ENCODE data around the gene SIRPD.

SIRPD gene

DNA sequence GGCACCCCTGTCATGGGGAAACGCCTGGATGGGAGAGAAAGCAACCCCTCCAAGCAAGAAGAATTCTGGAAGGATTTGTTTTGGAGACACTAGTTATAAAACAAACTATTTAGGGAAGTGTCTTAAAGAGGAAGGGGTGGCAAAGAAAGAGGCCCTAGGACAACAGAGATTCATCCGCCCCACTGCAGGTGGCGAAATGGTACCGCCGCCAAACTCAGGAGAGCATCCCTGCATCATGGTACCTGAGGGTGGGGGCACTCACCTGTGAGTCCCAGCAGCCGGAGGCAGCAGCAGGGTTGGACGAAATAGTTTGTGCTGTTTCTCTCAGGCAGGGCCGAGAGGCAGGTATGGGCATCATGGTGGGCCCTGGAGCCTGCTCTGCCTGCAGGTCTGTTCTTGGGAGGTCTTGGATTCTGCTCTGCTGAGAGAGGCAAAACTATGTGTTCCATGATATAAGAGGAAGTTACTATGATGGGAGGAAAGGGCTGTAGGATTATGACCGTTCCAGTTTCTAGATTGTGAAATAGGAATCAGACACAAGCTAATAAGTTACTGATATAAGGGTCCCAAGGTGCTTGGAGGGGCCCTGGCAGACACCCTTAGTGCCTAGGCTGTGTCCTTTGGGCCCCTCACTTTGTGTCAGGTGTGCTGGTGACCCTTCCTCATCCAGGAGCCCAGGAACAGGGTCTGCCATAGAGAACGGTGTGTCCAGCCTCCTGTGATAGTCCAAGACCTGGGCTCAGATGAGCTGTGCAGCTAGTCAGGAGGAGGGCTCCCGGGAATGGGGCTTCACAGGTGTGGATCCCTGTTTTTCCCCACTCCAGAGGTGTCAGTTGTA, 20.4 kb downstream of the SIRPD start:
- Histone ChIP-seq H3K27me3 (replicated peaks) (no peaks in the 10 kb centered on the region), H3K27ac (no peak overlapping the region), H3K36me3 (replicated peaks) (no peaks in the 10 kb centered on the region), H3K4me3 (ENCODE audit: low read depth, low read length) (no peak overlapping the region)
- TF ChIP-seq, protein P1, sequence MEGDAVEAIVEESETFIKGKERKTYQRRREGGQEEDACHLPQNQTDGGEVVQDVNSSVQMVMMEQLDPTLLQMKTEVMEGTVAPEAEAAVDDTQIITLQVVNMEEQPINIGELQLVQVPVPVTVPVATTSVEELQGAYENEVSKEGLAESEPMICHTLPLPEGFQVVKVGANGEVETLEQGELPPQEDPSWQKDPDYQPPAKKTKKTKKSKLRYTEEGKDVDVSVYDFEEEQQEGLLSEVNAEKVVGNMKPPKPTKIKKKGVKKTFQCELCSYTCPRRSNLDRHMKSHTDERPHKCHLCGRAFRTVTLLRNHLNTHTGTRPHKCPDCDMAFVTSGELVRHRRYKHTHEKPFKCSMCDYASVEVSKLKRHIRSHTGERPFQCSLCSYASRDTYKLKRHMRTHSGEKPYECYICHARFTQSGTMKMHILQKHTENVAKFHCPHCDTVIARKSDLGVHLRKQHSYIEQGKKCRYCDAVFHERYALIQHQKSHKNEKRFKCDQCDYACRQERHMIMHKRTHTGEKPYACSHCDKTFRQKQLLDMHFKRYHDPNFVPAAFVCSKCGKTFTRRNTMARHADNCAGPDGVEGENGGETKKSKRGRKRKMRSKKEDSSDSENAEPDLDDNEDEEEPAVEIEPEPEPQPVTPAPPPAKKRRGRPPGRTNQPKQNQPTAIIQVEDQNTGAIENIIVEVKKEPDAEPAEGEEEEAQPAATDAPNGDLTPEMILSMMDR (IDR thresholded peaks at IDR 0.05; ENCODE audit: low read depth, low read length, missing control alignments): no peak
- no peak for DNase-seq
- in situ Hi-C loops (cut with HindIII; ENCODE audit: low pct_ligation_motif_present, low sequenced_read_pairs): no loop called here

DNA sequence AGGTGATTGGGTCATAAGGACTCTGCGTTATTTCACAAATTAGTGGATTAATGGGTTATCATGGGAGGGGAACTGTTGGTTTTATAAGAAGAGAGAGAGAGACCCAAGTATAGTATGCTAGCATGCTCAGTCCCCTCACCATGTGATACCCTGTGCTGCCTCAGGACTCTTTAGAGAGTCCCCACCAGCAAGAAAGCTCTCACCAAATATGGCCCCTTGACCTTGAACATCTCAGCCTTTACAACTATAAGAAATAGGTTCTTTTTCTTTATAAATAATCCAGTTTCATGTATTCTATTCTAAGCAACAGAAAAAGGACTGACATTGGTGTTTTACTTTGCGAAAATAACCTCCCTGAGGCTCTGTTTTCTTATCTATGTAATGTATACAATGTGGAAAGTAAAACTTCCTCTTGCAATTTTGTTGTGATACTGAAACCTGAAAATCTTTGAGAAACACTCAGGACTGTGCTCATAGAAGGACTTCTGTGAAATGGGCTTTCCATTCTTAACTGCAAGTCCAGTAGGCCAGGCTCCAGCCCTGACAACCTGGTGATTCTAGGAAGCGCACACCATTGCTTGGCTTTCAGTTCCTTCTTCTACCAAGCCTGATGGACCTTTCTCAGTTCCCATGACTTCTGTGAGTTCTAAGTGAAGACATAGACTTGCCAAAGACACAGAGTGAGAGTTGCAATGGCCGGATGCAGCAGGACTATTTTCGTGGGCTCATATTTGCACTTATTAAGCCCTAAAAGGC, 21.9 kb downstream of the SIRPD start:
- Histone ChIP-seq H3K4me3 (ENCODE audit: low read depth, low read length) (no peak overlapping the region), H3K36me3 (replicated peaks) (no peaks in the 10 kb centered on the region), H3K27ac (no peak overlapping the region), H3K27me3 (replicated peaks) (no peaks in the 10 kb centered on the region)
- in situ Hi-C loops (cut with HindIII; ENCODE audit: low pct_ligation_motif_present, low sequenced_read_pairs): no loop called here
- TF ChIP-seq, protein P1 (IDR thresholded peaks at IDR 0.05; ENCODE audit: low read depth, low read length, missing control alignments): no peak
- DNase-seq: no peak

DNA sequence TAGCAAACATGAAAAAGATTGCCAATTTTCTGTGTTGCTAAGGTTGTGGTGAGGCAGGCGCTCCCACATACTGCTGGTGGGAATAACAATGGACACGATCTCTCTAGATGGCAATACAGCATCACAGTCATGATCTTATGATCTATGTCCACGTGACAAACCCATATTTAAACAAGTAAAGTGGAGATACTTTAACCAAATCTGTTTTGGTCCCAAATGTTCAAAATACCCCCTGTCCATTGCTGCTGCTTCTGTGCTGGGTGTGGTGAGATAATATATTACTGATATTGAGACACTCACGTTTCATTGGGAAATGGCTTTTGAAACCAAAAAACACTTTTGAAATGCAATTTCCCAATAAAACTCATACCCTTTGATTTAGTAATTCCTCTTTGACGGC, 23.0 kb downstream of the SIRPD start:
- Histone ChIP-seq H3K4me3 (ENCODE audit: low read depth, low read length) (no peak overlapping the region), H3K27ac (no peak overlapping the region), H3K27me3 (replicated peaks) (no peaks in the 10 kb centered on the region), H3K36me3 (replicated peaks) (no peaks in the 10 kb centered on the region)
- DNase-seq: no peak
- TF ChIP-seq, protein P1 (IDR thresholded peaks at IDR 0.05; ENCODE audit: low read depth, low read length, missing control alignments): no peak
- in situ Hi-C loops (cut with HindIII; ENCODE audit: low pct_ligation_motif_present, low sequenced_read_pairs): no loop called here

DNA sequence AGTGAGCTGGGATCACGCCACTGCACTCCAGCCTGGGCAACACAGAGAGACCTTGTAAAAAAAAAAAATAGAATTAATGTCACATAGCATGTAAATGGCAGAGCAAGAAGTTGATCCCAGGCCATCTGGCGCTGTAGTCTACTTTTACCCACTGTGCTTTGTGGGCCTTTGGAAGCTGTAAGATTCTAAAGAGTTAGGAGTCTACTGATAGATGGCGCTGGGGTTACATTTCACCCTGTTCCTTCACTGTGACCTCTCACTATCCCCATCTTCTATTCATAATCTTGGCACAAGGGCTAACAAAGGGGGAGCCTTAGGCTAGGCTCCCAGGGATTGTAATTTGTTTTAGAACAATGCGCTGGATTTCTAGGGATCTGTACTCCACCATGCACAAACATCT, 24.4 kb downstream of the SIRPD start:
- in situ Hi-C loops (cut with HindIII; ENCODE audit: low pct_ligation_motif_present, low sequenced_read_pairs): no loop called here
- H3K4me3 ChIP-seq (ENCODE audit: low read depth, low read length): no peak overlapping the region
- no peaks in the 10 kb centered on the region for H3K36me3 ChIP-seq (replicated peaks)
- H3K27me3 ChIP-seq (replicated peaks): no peaks in the 10 kb centered on the region
- no peak for DNase-seq
- H3K27ac ChIP-seq: no peak overlapping the region
- TF ChIP-seq, protein P1 (IDR thresholded peaks at IDR 0.05; ENCODE audit: low read depth, low read length, missing control alignments): no peak

DNA sequence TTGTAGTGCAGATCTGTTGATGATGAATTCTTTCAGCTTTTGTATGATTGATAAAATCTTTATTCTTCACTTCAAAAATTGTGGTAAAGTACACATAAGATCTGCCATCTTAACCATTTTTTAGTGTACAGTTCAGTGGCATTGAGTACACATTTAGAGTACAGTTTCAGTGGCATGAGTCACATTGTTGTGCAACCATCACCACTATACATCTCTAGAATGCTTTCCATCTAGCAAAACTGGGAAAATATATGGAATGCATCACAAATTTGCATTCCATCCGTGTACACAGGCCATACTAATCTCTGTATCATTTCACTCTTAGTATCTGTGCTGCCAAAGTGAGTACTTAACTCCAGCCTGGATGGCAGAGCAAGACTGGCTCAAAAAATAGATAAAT, 28.7 kb downstream of the SIRPD start:
- no peaks in the 10 kb centered on the region for H3K36me3 ChIP-seq (replicated peaks)
- no peaks in the 10 kb centered on the region for H3K27me3 ChIP-seq (replicated peaks)
- no peak for DNase-seq
- TF ChIP-seq, protein P1 (IDR thresholded peaks at IDR 0.05; ENCODE audit: low read depth, low read length, missing control alignments): no peak
- H3K27ac ChIP-seq: no peak overlapping the region
- in situ Hi-C loops (cut with HindIII; ENCODE audit: low pct_ligation_motif_present, low sequenced_read_pairs): no loop called here
- H3K4me3 ChIP-seq (ENCODE audit: low read depth, low read length): no peak overlapping the region

All from brain microvascular endothelial cell (primary cell).